ENCODE data around the gene EP300.
"Not testable (repeated sequence)": the region's sequence is repeated elsewhere in the genome, so short reads cannot be mapped to it uniquely, and the experiment has no call there.

Gene EP300

DNA sequence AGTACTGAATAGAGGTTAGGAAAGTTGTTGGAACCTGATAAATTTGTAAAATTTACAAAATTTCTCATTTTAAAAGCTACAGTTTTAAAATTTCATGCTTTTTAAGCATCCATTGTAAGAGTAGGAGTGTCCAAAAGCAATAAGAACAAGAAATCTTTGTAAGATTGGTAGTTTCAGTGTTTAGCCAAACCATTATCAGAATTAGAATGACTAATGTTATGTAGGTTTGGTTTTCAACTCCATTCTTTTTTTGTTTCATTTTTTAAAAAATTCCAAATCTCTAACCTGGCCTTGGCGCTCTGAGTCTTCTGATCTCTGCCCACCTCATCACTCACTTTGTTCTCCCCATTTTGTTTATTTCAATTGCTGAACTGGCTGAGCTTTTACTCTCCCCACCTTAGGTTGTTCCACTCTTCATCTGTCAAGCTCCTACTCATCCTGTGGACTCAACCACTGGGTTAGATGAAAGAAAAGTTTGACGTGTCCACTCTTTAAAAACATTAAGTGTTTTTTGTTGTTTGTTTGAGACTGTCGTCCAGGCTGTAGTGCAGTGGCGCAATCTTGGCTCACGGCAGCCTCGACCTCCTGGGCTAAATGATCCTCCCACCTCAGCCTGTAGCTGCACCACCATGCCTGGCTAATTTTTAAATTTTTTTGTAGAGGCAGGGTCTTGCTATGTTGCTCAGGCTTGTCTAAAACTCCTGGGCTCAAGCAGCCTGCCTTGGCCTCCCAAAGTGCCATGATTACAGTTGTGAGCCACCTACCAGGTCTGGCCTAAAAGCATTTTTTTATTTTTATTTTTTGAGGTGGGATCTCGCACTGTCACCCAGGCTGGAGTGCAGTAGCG, 14.0 kb downstream of the EP300 start:
- TF ChIP-seq CTCF (conservative IDR thresholded peaks at IDR 0.05; ENCODE audit: control insufficient read depth, insufficient read depth, low read depth, low read length): no peak
- peak; percentile 66 for DNase-seq (ENCODE audit: low read depth)
- H3K4me3 ChIP-seq (ENCODE audit: control insufficient read depth, low read depth, low read length): no peak overlapping the region

GRCh38 chr22:41106969-41107325, 14.6 kb downstream of the EP300 start:
- not testable (repeated sequence) for DNase-seq (ENCODE audit: low read depth); H3K4me3 ChIP-seq (ENCODE audit: control insufficient read depth, low read depth, low read length)

DNA sequence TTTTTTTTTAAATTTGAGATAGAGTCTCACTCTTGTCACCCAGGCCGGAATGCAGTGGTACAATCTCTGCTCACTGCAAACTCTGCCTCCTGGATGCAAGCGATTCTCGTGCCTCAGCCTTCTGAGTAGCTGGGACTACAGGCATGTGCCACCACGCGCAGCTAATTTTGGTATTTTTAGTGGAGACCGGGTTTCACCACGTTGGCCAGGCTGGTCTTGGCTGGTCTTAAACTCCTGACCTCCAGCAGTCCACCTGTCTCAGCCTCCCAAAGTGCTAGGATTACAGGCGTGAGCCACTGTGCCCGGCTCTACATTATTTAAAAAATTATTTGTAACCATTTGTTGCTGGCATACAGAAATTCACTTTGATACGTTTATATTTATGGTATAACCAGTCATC, 18.6 kb downstream of the EP300 start:
- no peak for TF ChIP-seq CTCF (conservative IDR thresholded peaks at IDR 0.05; ENCODE audit: control insufficient read depth, insufficient read depth, low read depth, low read length)
- H3K4me3 ChIP-seq (ENCODE audit: control insufficient read depth, low read depth, low read length): no peak overlapping the region
- no peak for DNase-seq (ENCODE audit: low read depth)

DNA sequence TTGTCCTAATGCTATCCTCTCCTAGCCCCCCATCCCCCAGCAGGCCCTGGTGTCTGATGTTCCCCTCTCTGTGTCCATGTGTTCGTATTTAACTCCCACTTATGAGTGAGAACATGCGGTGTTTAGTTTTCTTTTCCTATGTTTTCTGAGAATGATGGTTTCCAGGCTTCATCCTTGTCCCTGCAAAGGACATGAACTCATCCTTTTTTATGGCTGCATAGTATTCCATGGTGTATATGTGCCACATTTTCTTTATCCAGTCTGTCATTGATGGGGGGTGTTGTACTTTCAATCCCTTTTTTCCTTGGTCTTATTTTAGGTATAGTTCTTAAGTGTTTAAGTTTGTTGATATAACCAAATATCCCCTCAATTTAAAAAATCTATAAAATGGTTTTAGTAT, 23.9 kb downstream of the EP300 start:
- DNase-seq (ENCODE audit: low read depth): no peak
- TF ChIP-seq CTCF (conservative IDR thresholded peaks at IDR 0.05; ENCODE audit: control insufficient read depth, insufficient read depth, low read depth, low read length): no peak
- no peak overlapping the region for H3K4me3 ChIP-seq (ENCODE audit: control insufficient read depth, low read depth, low read length)

DNA sequence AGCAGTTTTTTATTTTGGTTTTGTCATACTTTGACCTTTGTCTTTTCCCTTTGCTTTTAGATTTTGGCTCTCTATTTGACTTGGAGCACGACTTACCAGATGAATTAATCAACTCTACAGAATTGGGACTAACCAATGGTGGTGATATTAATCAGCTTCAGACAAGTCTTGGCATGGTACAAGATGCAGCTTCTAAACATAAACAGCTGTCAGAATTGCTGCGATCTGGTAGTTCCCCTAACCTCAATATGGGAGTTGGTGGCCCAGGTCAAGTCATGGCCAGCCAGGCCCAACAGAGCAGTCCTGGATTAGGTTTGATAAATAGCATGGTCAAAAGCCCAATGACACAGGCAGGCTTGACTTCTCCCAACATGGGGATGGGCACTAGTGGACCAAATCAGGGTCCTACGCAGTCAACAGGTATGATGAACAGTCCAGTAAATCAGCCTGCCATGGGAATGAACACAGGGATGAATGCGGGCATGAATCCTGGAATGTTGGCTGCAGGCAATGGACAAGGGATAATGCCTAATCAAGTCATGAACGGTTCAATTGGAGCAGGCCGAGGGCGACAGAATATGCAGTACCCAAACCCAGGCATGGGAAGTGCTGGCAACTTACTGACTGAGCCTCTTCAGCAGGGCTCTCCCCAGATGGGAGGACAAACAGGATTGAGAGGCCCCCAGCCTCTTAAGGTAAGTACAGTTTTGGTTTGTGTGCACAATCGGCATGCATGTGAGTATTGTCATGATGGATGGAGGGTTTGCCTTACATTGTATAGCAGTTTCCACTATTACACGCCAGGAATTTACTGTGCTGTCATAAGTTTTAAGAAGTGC, 25.0 kb downstream of the EP300 start:
- H3K4me3 ChIP-seq (ENCODE audit: control insufficient read depth, low read depth, low read length): no peak overlapping the region
- DNase-seq (ENCODE audit: low read depth): no peak
- no peak for TF ChIP-seq CTCF (conservative IDR thresholded peaks at IDR 0.05; ENCODE audit: control insufficient read depth, insufficient read depth, low read depth, low read length)

GRCh38 chr22:41123151-41123550, 30.8 kb downstream of the EP300 start:
- TF ChIP-seq CTCF (conservative IDR thresholded peaks at IDR 0.05; ENCODE audit: control insufficient read depth, insufficient read depth, low read depth, low read length): no peak
- DNase-seq (ENCODE audit: low read depth): no peak
- H3K4me3 ChIP-seq (ENCODE audit: control insufficient read depth, low read depth, low read length): no peak overlapping the region

GRCh38 chr22:41124086-41124485, 31.7 kb downstream of the EP300 start:
- no peak for DNase-seq (ENCODE audit: low read depth)
- H3K4me3 ChIP-seq (ENCODE audit: control insufficient read depth, low read depth, low read length): no peak overlapping the region
- TF ChIP-seq CTCF (conservative IDR thresholded peaks at IDR 0.05; ENCODE audit: control insufficient read depth, insufficient read depth, low read depth, low read length): no peak

All from fibroblast of mammary gland (primary cell).